ENCODE results near the gene CFAP410.

The CFAP410 gene

DNA sequence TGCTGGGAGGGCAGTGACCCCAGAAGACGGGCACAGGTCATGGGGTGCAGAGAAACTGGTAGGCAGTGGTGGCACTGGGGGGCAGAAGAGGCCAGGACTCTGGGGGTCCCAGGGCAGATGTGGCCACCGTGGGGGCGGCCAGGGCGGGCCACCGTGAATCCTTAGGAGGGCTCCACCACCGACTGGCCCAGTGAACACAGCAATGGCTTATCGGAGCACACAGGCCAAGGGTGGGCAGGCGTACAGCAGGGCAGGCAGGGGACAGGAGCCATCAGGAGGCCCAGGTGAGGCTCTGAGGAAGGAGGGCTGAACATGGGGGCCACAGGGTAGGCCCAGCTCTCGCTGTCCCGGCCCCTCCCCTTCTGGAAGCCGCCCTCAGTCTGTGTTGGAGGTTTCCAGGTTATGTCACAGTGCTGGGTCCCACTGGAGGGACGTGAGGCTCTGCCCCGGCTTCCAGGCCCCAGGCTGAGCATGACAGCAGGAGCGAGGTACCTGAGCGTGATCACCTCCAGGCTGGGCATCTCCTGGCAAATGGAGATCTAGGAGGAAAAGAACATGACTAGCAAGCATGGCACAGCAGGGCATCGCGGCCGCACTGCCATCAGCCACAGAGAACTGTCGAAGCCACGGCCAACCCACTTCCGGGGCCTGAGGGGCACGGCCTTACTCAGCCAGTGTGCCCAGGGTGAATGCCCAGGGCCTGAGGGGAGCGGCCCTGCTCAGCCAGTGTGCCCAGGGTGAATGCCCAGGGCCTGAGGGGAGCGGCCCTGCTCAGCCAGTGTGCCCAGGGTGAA lies 3.7 kb downstream of the CFAP410 start:
- DNase-seq (ENCODE audit: low spot score): no peak
- in situ Hi-C loops (cut with MboI; ENCODE audit: low pct_unique_long_range_greater_than_20kb, low sequenced_read_pairs, unreplicated experiment): loop anchor here (25.0 kb wide), 1 partner anchor 452 kb away; no protein-coding TSS in a partner anchor
- no peak for TF ChIP-seq CTCF (IDR thresholded peaks at IDR 0.05; ENCODE audit: extremely low read depth, insufficient read depth, missing control alignments)

GRCh38 chr21:44334329-44335030 lies 4.7 kb downstream of the CFAP410 start:
- DNase-seq (ENCODE audit: low spot score): no peak
- no peak for TF ChIP-seq CTCF (IDR thresholded peaks at IDR 0.05; ENCODE audit: extremely low read depth, insufficient read depth, missing control alignments)
- in situ Hi-C loops (cut with MboI; ENCODE audit: low pct_unique_long_range_greater_than_20kb, low sequenced_read_pairs, unreplicated experiment): loop anchor here (25.0 kb wide), 1 partner anchor 453 kb away; no protein-coding TSS in a partner anchor

DNA sequence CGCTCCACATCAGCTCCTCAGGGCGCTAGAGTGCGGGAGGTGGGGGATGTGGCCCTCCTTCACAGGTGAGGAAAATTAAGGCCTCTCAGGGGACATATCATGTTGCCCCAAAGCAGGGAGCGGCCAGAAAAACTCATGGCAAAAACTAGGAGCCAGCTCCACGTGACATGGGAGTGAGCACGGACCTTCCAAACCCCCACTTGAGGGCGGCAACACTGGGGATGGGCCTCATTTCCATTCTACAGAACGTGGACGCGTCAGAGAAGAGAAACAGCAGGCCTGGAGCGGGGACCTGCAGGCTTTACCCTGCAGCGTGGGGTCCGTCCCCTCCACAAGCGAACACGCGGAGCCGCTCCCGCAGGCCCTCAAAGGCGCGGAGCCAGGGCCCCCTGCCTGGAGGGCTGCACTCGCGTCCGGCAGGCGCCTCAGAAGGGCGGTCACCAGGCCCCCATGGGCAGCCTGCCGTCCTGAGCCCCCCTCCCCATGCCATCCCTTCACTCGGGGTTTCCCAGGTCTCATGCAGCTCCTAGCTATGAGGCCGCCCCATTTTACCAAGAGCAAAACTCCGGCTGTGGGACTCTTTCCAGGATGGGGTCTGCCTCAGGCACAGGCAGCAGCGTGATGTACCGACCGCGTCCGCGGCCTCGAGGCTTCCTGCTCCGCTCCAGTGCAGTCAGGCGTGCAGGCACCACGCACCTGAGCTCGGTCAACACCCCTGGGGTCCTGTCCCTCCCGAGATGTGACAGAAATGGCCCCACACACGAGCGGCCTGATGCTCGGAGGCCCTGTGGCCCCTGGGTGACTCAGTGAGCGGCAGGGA lies 5.5 kb downstream of the CFAP410 start:
- DNase-seq (ENCODE audit: low spot score): no peak
- in situ Hi-C loops (cut with MboI; ENCODE audit: low pct_unique_long_range_greater_than_20kb, low sequenced_read_pairs, unreplicated experiment): loop anchor here (25.0 kb wide), 1 partner anchor 454 kb away; no protein-coding TSS in a partner anchor
- TF ChIP-seq CTCF (IDR thresholded peaks at IDR 0.05; ENCODE audit: extremely low read depth, insufficient read depth, missing control alignments): no peak

GRCh38 chr21:44332965-44333364 lies 6.2 kb downstream of the CFAP410 start:
- TF ChIP-seq CTCF (IDR thresholded peaks at IDR 0.05; ENCODE audit: extremely low read depth, insufficient read depth, missing control alignments): no peak
- no peak for DNase-seq (ENCODE audit: low spot score)
- in situ Hi-C loops (cut with MboI; ENCODE audit: low pct_unique_long_range_greater_than_20kb, low sequenced_read_pairs, unreplicated experiment): loop anchor here (25.0 kb wide), 1 partner anchor 454 kb away; no protein-coding TSS in a partner anchor

GRCh38 chr21:44332383-44332782 lies 6.8 kb downstream of the CFAP410 start:
- no peak for TF ChIP-seq CTCF (IDR thresholded peaks at IDR 0.05; ENCODE audit: extremely low read depth, insufficient read depth, missing control alignments)
- in situ Hi-C loops (cut with MboI; ENCODE audit: low pct_unique_long_range_greater_than_20kb, low sequenced_read_pairs, unreplicated experiment): loop anchor here (25.0 kb wide), 1 partner anchor 455 kb away; no protein-coding TSS in a partner anchor
- no peak for DNase-seq (ENCODE audit: low spot score)

All from GM13977 (cell line).